ENCODE data around the gene USP37. TPM values are rescaled to one million over a fixed set of nuclear protein-coding genes. Genes with fewer than 3 reads are reported as not detected.

USP37 gene
- total RNA-seq, result 34.6 TPM

- DNase-seq (ENCODE audit: low spot score in 2 of 2) (peak; percentile 89 to 94), FAIRE-seq (no peak)
Measured at GRCh38 chr2:218568190-218569037, at the start of gene USP37, which contains the start of gene CNOT9. Gene USP37, minus strand, starts transcription at chr2:218568351. Its CDS starts 9,698 bp downstream, at chr2:218558653. Gene CNOT9, plus strand, starts transcription at chr2:218568839. Its CDS starts 116 bp downstream, at chr2:218568955.

DNA sequence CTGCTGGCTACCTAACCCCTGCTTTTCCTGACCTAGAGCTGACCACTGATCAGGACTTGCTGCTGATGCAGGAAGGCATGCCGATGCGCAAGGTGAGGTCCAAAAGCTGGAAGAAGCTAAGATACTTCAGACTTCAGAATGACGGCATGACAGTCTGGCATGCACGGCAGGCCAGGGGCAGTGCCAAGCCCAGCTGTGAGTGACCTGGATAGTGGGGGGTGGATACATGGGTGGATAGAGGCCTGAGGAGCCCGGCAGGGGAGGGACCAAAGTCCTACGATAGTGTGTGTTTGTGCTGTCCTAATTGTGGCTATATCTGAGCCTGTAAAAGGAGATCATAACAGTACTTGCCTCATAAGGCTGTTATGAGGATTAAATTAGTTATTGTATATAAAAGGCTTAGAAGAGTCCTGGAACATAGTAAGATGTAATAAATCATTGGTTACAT is 47.7 kb upstream of the USP37 start:
- no peak for FAIRE-seq
- DNase-seq (ENCODE audit: low spot score in 2 of 2), result no peak

DNA sequence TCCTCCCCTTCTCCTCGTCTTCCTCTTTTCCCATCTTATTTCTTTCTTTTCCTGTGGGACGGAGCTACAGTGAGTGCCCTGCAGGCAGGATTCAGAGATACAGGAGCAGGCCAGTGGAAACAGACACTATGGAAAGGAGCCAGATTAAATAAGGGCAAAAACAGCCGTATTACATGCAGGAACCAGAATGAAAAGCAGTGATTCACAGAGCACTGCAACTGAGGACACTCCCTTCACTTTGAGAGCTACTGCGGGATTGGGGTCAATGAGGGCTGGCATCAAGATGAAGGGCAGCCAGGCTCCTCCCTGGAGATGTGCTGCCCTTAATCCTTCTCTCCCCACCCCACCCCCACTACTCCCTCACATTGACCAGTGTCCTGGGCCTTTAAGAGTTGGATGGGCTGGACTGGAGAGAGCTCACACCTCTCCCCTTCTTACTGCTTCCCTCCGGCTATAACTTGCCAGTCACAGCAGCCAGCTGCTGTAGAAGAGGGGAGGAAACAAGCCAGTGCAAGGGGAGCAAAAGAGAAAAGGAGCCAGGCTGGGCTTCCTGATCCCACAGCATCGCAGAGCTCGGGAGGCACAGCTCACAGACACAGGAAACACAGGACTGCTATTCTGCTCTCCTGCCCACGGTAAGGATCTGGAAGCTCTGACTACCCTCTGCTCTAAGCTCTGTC is 39.4 kb upstream of the USP37 start, which contains the start of gene PLCD4:
TSS of gene PLCD4 (plus strand) at position 464 of the 680 bp plus-strand sequence. CDS start 7,841 bp downstream, outside the sequence.
- DNase-seq (ENCODE audit: low spot score in 2 of 2) (peak in 1 of 2 donors; percentile 32), FAIRE-seq (no peak)

- no peak for FAIRE-seq
- no peak for DNase-seq (ENCODE audit: low spot score in 2 of 2)
Measured at GRCh38 chr2:218605432-218605831, 37.3 kb upstream of the USP37 start.

DNA sequence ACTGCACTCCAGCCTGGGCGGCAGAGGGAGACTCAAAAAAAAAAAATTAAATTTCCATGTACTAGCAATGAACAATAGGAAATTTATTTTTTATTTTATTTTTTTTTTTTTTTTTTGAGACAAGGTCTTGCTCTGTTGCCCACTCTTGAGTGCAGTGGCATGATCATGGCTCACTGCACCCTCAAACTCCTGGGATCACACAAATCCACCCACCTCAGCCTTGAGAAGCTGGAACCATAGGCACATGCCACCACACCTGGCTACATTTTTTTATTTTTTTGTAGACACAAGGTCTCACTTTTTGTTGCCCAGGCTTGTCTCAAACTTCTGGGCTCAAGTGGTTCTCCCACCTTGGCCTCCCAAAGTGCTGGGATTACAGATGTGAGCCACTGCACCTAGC is 17.4 kb upstream of the USP37 start:
- DNase-seq (ENCODE audit: low spot score in 2 of 2) (no peak), FAIRE-seq (no peak)

GRCh38 chr2:218583983-218584850 is 16.1 kb upstream of the USP37 start:
- FAIRE-seq (no peak), DNase-seq (ENCODE audit: low spot score in 2 of 2) (no peak)

GRCh38 chr2:218582076-218582475 is 13.9 kb upstream of the USP37 start:
- no peak for FAIRE-seq
- no peak for DNase-seq (ENCODE audit: low spot score in 2 of 2)

GRCh38 chr2:218578272-218578877 is 10.2 kb upstream of the USP37 start:
- DNase-seq (ENCODE audit: low spot score in 2 of 2), result no peak

GRCh38 chr2:218577482-218578220 is 9.5 kb upstream of the USP37 start:
- no peak for FAIRE-seq
- no peak for DNase-seq (ENCODE audit: low spot score in 2 of 2)

More at GRCh38 chr2:218578272-218578877, 10.2 kb upstream of the USP37 start:
- no peak for FAIRE-seq

- DNase-seq (ENCODE audit: low spot score in 2 of 2), result no peak
- no peak for FAIRE-seq
Measured at GRCh38 chr2:218576854-218577253, 8.7 kb upstream of the USP37 start.

GRCh38 chr2:218570850-218571249 is 2.7 kb upstream of the USP37 start:
- DNase-seq (ENCODE audit: low spot score in 2 of 2) (no peak), FAIRE-seq (no peak)

DNA sequence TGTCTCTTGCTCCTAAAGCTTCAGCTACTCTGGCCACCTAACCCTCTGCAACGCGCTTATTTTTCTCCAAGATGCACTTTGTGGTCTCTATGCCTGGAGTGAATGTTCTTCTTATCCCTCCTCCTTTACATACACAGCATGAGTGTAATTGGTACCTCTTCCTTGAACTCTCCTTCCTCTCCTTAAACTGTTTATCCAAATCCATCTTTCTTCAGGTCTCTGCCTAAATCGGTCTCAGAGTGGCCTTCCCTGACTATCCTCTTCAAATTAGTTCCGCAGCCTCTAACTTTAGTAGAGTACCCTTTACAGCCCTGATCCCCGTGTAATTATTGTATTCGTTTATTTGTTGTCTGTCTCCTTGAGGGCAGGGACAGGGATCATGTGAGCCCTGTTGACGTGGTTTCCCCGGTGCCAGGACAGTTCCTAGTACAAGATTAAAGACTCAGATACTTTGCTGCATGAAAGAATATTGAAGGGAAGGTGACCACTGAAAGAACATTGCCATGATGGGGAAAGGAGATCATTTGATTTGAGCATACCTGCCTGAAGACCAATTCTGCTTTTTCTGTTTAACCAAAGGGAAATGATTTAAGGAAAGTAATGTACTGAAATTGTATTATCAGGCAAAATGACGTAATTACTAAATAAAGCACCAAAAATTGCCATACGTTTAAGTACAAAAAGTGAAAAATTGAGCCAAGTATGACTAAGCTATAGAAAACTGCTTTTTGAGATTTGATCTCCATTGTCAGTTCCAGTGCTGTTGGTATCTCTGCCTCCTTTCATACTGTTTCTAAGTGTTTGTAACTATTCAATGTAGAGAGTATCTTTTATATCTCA is 1.7 kb upstream of the USP37 start:
- DNase-seq (ENCODE audit: low spot score in 2 of 2) (peak in 1 of 2 donors; percentile 19), FAIRE-seq (no peak)

DNA sequence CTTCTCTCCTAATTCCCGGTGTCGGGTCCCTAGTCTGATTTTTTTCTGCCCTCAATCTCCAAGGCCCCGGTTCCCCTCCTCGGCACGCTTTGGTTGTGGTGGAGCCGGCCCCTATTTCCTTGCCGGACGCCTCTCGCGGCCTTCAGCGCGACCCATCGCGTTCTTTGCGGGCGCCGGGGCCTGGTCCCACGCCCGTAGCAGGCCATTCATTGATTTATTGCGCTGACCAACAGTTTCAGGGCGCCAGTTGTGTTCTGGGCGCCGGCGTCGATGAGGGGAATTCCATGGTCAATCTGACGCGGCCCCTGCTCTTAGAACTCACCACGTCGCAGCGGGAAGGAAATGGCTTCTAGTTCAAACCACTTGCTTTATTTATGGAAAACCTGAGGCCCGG is 884 bp upstream of the USP37 start:
- FAIRE-seq, result no peak
- peak in 1 of 2 donors; percentile 21 for DNase-seq (ENCODE audit: low spot score in 2 of 2)

DNA sequence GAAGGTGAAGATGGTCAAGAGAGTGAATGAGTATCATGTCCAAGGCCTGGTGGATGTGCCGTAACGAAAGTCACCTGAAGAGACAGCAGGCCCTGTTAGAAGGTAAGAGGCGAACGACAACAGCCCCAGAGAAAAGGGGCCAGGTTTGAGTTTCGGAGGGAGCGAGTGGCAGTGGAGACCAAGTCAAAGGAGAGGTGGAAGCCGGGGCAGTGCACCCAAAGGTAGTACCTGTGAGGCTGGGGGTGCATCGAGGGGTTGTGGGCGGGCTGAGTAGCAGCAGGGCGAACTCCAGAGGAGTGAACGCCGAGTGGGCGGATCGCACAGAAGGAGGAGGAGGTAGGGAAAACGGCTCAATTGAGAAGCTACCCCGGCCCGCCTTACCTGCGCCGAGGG is 358 bp downstream of the USP37 start:
- DNase-seq (ENCODE audit: low spot score in 2 of 2), result no peak
- FAIRE-seq, result no peak

DNA sequence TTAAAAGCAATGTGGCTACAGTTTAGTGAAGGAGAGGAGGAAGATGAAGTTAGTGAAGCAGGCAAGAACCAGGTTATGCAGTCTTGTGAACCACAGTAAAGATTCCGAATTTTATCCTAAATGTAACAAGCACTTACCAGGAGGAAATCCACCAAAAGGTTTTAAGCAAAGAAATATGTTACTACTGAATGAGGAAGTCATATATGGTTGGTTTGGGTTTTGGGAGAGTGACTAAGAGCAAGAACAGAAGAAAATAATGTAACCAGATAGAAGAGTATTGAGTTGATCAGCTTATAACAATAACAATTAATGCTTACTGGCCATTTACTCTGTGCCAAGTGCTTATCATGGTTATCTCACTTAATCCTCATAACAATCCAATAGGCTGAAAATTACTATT is 1.9 kb downstream of the USP37 start:
- DNase-seq (ENCODE audit: low spot score in 2 of 2) (no peak), FAIRE-seq (no peak)

- FAIRE-seq, result no peak
- no peak for DNase-seq (ENCODE audit: low spot score in 2 of 2)
Measured at GRCh38 chr2:218564056-218564455, 4.1 kb downstream of the USP37 start.

DNA sequence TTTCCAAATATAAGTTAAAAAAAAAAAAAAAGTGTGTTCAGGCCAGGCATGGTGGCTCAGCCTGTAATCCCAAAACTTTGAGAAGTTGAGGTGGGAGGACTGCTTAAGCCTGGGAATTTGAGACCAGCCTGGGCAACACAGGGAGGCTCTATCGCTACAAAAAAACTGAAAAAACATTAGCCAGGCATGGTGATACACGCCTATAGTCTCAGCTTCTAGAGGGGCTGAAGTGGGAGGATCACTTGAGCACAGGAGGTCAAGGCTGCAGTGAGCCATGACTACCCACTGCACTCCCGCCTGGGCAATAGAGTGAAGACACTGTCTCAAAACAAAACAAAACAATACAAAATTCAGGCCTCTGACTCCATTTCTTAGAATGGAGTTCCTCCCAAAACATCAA is 9.2 kb downstream of the USP37 start:
- no peak for FAIRE-seq
- DNase-seq (ENCODE audit: low spot score in 2 of 2), result no peak

DNA sequence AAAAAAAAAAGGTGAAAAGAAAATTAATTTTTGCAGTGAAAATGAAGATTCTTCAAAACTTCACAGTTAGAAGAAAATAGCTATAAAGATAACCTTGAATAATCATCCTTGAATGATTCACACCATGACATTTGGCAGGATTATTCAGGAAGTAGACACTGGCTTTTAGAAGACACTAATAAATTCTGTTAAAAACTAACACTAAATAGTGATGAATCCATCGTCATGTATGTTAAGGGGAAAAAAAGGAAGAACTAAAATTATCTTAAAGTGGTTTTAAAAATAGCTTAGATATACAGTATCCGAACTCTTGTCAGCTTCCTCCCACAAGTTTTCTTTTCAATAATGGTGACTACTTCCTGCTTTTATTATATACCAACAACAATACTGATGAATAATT is 10.2 kb downstream of the USP37 start:
- DNase-seq (ENCODE audit: low spot score in 2 of 2), result no peak
- FAIRE-seq, result no peak
